CD4-positive, alpha-beta T cell treated with Interleukin-1 beta for 1 hour (primary cell): Measurements from ENCODE around the gene ATP2A1.
A peak's percentile ranks its signal among the peaks of the same experiment; 100 is the strongest.
"Not testable (repeated sequence)": the region's sequence is repeated elsewhere in the genome, so short reads cannot be mapped to it uniquely, and the experiment has no call there.

Experiments
- DNase-seq, 2 donors: peaks; one replicate each; pipeline ENCODE4 v3.0.0-alpha.2; 2020 to 2022

ATP2A1 gene

GRCh38 chr16:28913946-28914724 lies 35.8 kb downstream of the ATP2A1 start:
- DNase-seq = no peak

- DNase-seq = no peak
Observed at GRCh38 chr16:28915181-28915580, 36.9 kb downstream of the ATP2A1 start.

- no peak for DNase-seq
Observed at GRCh38 chr16:28917095-28917494, 38.8 kb downstream of the ATP2A1 start.

- DNase-seq = no peak
Observed at GRCh38 chr16:28918698-28919097, 40.4 kb downstream of the ATP2A1 start.

- no peak for DNase-seq
Observed at GRCh38 chr16:28923231-28923587, 44.9 kb downstream of the ATP2A1 start.

GRCh38 chr16:28923652-28924398 lies 45.5 kb downstream of the ATP2A1 start:
- DNase-seq = peak in 1 of 2 donors; percentile 63

- no peak for DNase-seq
Observed at GRCh38 chr16:28924399-28924761, 46.1 kb downstream of the ATP2A1 start.

- peak; percentile 94 to 95 for DNase-seq
Observed at GRCh38 chr16:28924762-28925385, 46.6 kb downstream of the ATP2A1 start, which contains the start of gene RABEP2. RABEP2 (minus strand) TSS chr16:28925238; CDS start chr16:28925163, 75 bp downstream.

- DNase-seq = peak; percentile 82 to 83
Observed at GRCh38 chr16:28925386-28926228, 47.3 kb downstream of the ATP2A1 start.

- not testable (repeated sequence) for DNase-seq
Observed at GRCh38 chr16:28926284-28926683, 48.0 kb downstream of the ATP2A1 start.

GRCh38 chr16:28927815-28928214 lies 49.5 kb downstream of the ATP2A1 start:
- DNase-seq = no peak

- DNase-seq = no peak
Observed at GRCh38 chr16:28930203-28930602, 51.9 kb downstream of the ATP2A1 start.

- peak in 1 of 2 donors; percentile 61 for DNase-seq
Observed at GRCh38 chr16:28930652-28931051, 52.4 kb downstream of the ATP2A1 start.

- peak in 1 of 2 donors; percentile 11 for DNase-seq
Observed at GRCh38 chr16:28931801-28932225, 53.5 kb downstream of the ATP2A1 start, which contains the start of gene CD19. CD19 (plus strand) TSS chr16:28931971; CDS start chr16:28932001, 30 bp downstream.

GRCh38 chr16:28932339-28933141 lies 54.3 kb downstream of the ATP2A1 start:
- DNase-seq = no peak

- DNase-seq = no peak
Observed at GRCh38 chr16:28933171-28933570, 54.9 kb downstream of the ATP2A1 start.

- DNase-seq = no peak
Observed at GRCh38 chr16:28935346-28935745, 57.1 kb downstream of the ATP2A1 start.

GRCh38 chr16:28935924-28936783 lies 57.9 kb downstream of the ATP2A1 start:
- peak; percentile 88 to 89 for DNase-seq

- DNase-seq = no peak
Observed at GRCh38 chr16:28936784-28937155, 58.5 kb downstream of the ATP2A1 start.

- no peak for DNase-seq
Observed at GRCh38 chr16:28937222-28937876, 59.1 kb downstream of the ATP2A1 start.
